GM12878 (cell line): ENCODE results near the gene SRI. TPM values are rescaled to one million over a fixed set of nuclear protein-coding genes. Genes with fewer than 3 reads are reported as not detected.

Experiments
- CHD1 ChIP-seq: IDR thresholded peaks from 2 replicates; pipeline ENCODE4 v1.6.1; 2012; ENCODE audit warnings: low read depth, low read length, improper control_type of control experiment
- CREB1 ChIP-seq: IDR thresholded peaks from 2 replicates; pipeline ENCODE4 v1.6.1; 2012; ENCODE audit warnings: low read depth, mild to moderate bottlenecking, inconsistent platforms
- DPF2 ChIP-seq: fragments of 450-650 bp; IDR thresholded peaks from 2 replicates; pipeline ENCODE4 v1.6.1; 2017; ENCODE audit warnings: mild to moderate bottlenecking
- EGR1 ChIP-seq, 2 experiments: IDR thresholded peaks; 1 replicate in 1 of 2; 2 replicates in 1 of 2; pipeline ENCODE4 v1.6.1; 2011 to 2012; ENCODE audit warnings: low read depth in 2 of 2, low read length in 2 of 2, borderline replicate concordance in 1 of 2, mild to moderate bottlenecking in 1 of 2, moderate library complexity in 1 of 2
- JUNB ChIP-seq: IDR thresholded peaks from 2 replicates; pipeline ENCODE4 v1.6.1; 2016; ENCODE audit warnings: antibody characterized with exemption, mild to moderate bottlenecking
- NFIC ChIP-seq: IDR thresholded peaks from 2 replicates; pipeline ENCODE4 v1.6.1; 2012; ENCODE audit warnings: low read depth, mild to moderate bottlenecking, inconsistent platforms, low read length, moderate library complexity
- NFYB ChIP-seq: IDR thresholded peaks from 2 replicates; pipeline ENCODE4 v1.6.1; 2011; ENCODE audit warnings: low read depth, mild to moderate bottlenecking, low read length, improper control_type of control experiment, moderate library complexity; ENCODE audit not compliant: insufficient read depth
- PAX5 ChIP-seq: IDR thresholded peaks from 2 replicates; pipeline ENCODE4 v1.6.1; 2011; ENCODE audit warnings: low read depth, low read length, borderline replicate concordance
- POU2F2 ChIP-seq: IDR thresholded peaks from 3 replicates; pipeline ENCODE4 v1.6.1; 2011; ENCODE audit warnings: low read depth, mild to moderate bottlenecking, low read length, borderline replicate concordance
- RAD51 ChIP-seq: fragments of 450-650 bp; IDR thresholded peaks from 2 replicates; pipeline ENCODE4 v1.6.1; 2016; ENCODE audit warnings: moderate library complexity, mild to moderate bottlenecking, inconsistent platforms
- RB1 ChIP-seq: fragments of 450-650 bp; formaldehyde crosslinking; IDR thresholded peaks from 2 replicates; pipeline ENCODE4 v1.6.1; 2017; ENCODE audit warnings: mild to moderate bottlenecking, borderline replicate concordance
- SMAD1 ChIP-seq: fragments of 450-650 bp; IDR thresholded peaks from 2 replicates; pipeline ENCODE4 v1.6.1; 2018; ENCODE audit warnings: mild to moderate bottlenecking, low read depth; ENCODE audit not compliant: partially characterized antibody
- polyA plus RNA-seq, 11 experiments: library from polyadenylated mRNA; depleted of rRNA in 4 of 11; unstranded in 6 of 11; stranded (reverse) in 5 of 11; fragments of >200 nt; fragmentation: Nextera tagmentation in 4 of 11; fragmentation: Illumina TruSeq in 1 of 11; extraction: Ambion mirVana in 4 of 11; extraction: Trizol in 1 of 11; gene quantifications; 1 replicate in 1 of 11; 2 replicates in 10 of 11; pipeline versions ENCODE4 v1.2.1 to v1.2.3, GENCODE V29; 2011 to 2016; ENCODE audit warnings: inconsistent platforms in 2 of 11, missing spikeins in 2 of 11, low read depth in 1 of 11
- total RNA-seq, 4 experiments: library from RNA; depleted of rRNA in 3 of 4; stranded (reverse); fragments of >200 nt in 3 of 4; fragmentation: Illumina TruSeq in 1 of 4; extraction: Trizol in 1 of 4; gene quantifications; 2 replicates each; pipeline versions ENCODE4 v1.2.1 to v1.2.3, GENCODE V29; 2013 to 2021
- TF ChIP-seq, protein P1 (sequence below): fragments of 450-650 bp; IDR thresholded peaks from 2 replicates; pipeline ENCODE4 v1.6.1; 2017; ENCODE audit warnings: mild to moderate bottlenecking, moderate library complexity
- TF ChIP-seq, protein P2 (sequence below): fragments of 450-650 bp; IDR thresholded peaks from 2 replicates; pipeline ENCODE4 v1.6.1; 2017; ENCODE audit warnings: low read depth, mild to moderate bottlenecking, moderate library complexity
- TF ChIP-seq, protein P3 (sequence below): fragments of 450-650 bp; IDR thresholded peaks from 2 replicates; pipeline ENCODE4 v1.6.1; 2017; ENCODE audit warnings: borderline replicate concordance
- TF ChIP-seq, protein P4 (sequence below): IDR thresholded peaks from 2 replicates; pipeline ENCODE4 v1.6.1; 2012; ENCODE audit warnings: improper control_type of control experiment, low read depth, low read length; ENCODE audit not compliant: insufficient replicate concordance

The SRI gene
- total and polyA plus RNA-seq, 10 of the 15 experiments (the other 5 are each of a cell fraction or from before 2014, with no cell fraction given), result 94.7 to 588 (median 242) TPM

DNA sequence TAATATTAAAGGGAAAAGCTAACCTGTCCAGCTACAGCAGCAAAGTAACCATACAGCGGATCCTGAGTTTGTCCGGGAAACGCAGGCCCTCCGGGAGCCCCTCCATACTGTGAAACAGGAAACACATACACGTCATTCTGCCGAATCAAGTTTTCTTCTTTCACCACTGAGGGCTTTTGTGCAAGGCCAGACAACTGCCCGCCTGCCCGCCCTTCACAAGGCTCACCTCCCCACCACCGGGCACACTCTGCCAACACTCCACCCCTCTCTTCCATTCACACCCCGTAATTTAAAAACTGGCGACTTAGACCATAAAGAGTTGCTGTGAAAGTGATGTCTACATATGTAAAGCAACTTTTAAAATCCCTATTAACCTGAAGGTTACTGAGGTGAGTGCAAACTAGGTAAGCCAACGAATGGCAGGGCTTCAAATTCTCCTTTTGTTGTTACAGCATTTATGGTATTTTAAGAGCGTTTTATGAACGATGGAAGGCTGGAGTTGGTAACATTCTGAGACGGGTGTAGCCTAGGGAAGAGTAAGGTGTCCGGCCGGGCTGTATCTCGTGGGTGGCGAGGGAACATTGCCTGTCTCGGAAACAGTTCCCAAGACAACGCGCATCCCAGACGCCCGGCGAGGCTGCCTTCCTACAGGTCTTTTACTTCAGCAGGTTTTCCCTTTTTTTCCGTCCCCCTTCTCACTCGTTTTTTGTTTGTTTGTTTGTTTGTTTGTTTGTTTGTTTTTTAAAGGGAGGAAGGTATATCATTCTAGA is 817 bp downstream of the SRI start (continued):
- TF ChIP-seq, protein P1, sequence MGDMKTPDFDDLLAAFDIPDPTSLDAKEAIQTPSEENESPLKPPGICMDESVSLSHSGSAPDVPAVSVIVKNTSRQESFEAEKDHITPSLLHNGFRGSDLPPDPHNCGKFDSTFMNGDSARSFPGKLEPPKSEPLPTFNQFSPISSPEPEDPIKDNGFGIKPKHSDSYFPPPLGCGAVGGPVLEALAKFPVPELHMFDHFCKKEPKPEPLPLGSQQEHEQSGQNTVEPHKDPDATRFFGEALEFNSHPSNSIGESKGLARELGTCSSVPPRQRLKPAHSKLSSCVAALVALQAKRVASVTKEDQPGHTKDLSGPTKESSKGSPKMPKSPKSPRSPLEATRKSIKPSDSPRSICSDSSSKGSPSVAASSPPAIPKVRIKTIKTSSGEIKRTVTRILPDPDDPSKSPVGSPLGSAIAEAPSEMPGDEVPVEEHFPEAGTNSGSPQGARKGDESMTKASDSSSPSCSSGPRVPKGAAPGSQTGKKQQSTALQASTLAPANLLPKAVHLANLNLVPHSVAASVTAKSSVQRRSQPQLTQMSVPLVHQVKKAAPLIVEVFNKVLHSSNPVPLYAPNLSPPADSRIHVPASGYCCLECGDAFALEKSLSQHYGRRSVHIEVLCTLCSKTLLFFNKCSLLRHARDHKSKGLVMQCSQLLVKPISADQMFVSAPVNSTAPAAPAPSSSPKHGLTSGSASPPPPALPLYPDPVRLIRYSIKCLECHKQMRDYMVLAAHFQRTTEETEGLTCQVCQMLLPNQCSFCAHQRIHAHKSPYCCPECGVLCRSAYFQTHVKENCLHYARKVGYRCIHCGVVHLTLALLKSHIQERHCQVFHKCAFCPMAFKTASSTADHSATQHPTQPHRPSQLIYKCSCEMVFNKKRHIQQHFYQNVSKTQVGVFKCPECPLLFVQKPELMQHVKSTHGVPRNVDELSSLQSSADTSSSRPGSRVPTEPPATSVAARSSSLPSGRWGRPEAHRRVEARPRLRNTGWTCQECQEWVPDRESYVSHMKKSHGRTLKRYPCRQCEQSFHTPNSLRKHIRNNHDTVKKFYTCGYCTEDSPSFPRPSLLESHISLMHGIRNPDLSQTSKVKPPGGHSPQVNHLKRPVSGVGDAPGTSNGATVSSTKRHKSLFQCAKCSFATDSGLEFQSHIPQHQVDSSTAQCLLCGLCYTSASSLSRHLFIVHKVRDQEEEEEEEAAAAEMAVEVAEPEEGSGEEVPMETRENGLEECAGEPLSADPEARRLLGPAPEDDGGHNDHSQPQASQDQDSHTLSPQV, result no peak
- TF ChIP-seq SMAD1 (no peak), EGR1 (IDR thresholded peaks at IDR 0.05; ENCODE audit: borderline replicate concordance in 1 of 2, low read depth in 2 of 2, low read length in 2 of 2) (no peak), CHD1 (no peak), PAX5 (0 out of 2 replicates have a peak, but pooled peaks have one; percentile 12), DPF2 (peak; percentile 25; the same call in 1 of the 2 replicates), RAD51 (peak; percentile 12; the same call in 1 of the 2 replicates), NFIC (no peak), RB1 (0 out of 2 replicates have a peak, but pooled peaks have one; percentile 13), POU2F2 (peak; percentile 29; the same call in 1 of the 3 replicates), JUNB (no peak), CREB1 (peak; percentile 73), NFYB (no peak)
- TF ChIP-seq, protein P2, sequence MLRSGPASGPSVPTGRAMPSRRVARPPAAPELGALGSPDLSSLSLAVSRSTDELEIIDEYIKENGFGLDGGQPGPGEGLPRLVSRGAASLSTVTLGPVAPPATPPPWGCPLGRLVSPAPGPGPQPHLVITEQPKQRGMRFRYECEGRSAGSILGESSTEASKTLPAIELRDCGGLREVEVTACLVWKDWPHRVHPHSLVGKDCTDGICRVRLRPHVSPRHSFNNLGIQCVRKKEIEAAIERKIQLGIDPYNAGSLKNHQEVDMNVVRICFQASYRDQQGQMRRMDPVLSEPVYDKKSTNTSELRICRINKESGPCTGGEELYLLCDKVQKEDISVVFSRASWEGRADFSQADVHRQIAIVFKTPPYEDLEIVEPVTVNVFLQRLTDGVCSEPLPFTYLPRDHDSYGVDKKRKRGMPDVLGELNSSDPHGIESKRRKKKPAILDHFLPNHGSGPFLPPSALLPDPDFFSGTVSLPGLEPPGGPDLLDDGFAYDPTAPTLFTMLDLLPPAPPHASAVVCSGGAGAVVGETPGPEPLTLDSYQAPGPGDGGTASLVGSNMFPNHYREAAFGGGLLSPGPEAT, result peak; percentile 3
- TF ChIP-seq, protein P3, sequence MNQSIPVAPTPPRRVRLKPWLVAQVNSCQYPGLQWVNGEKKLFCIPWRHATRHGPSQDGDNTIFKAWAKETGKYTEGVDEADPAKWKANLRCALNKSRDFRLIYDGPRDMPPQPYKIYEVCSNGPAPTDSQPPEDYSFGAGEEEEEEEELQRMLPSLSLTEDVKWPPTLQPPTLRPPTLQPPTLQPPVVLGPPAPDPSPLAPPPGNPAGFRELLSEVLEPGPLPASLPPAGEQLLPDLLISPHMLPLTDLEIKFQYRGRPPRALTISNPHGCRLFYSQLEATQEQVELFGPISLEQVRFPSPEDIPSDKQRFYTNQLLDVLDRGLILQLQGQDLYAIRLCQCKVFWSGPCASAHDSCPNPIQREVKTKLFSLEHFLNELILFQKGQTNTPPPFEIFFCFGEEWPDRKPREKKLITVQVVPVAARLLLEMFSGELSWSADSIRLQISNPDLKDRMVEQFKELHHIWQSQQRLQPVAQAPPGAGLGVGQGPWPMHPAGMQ, result no peak
- TF ChIP-seq, protein P4, sequence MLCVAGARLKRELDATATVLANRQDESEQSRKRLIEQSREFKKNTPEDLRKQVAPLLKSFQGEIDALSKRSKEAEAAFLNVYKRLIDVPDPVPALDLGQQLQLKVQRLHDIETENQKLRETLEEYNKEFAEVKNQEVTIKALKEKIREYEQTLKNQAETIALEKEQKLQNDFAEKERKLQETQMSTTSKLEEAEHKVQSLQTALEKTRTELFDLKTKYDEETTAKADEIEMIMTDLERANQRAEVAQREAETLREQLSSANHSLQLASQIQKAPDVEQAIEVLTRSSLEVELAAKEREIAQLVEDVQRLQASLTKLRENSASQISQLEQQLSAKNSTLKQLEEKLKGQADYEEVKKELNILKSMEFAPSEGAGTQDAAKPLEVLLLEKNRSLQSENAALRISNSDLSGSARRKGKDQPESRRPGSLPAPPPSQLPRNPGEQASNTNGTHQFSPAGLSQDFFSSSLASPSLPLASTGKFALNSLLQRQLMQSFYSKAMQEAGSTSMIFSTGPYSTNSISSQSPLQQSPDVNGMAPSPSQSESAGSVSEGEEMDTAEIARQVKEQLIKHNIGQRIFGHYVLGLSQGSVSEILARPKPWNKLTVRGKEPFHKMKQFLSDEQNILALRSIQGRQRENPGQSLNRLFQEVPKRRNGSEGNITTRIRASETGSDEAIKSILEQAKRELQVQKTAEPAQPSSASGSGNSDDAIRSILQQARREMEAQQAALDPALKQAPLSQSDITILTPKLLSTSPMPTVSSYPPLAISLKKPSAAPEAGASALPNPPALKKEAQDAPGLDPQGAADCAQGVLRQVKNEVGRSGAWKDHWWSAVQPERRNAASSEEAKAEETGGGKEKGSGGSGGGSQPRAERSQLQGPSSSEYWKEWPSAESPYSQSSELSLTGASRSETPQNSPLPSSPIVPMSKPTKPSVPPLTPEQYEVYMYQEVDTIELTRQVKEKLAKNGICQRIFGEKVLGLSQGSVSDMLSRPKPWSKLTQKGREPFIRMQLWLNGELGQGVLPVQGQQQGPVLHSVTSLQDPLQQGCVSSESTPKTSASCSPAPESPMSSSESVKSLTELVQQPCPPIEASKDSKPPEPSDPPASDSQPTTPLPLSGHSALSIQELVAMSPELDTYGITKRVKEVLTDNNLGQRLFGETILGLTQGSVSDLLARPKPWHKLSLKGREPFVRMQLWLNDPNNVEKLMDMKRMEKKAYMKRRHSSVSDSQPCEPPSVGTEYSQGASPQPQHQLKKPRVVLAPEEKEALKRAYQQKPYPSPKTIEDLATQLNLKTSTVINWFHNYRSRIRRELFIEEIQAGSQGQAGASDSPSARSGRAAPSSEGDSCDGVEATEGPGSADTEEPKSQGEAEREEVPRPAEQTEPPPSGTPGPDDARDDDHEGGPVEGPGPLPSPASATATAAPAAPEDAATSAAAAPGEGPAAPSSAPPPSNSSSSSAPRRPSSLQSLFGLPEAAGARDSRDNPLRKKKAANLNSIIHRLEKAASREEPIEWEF, result no peak
